Sigmoid colon (tissue), 4 donors: ENCODE data around the gene RASAL1.

Experiments used
- EP300 ChIP-seq, 4 donors: sonication (generic); formaldehyde crosslinking; IDR thresholded peaks; one replicate each; pipeline ENCODE4 v1.6.1; 2017; ENCODE audit warnings: antibody characterized with exemption in 4 of 4
- POLR2A ChIP-seq, 2 donors: fragments of 450-650 bp; IDR thresholded peaks; one replicate each; pipeline ENCODE4 v1.6.1; 2016; ENCODE audit warnings: antibody characterized with exemption in 2 of 2, mild to moderate bottlenecking in 2 of 2, moderate library complexity in 2 of 2
- POLR2AphosphoS5 ChIP-seq, 4 donors: sonication (generic); formaldehyde crosslinking; IDR thresholded peaks; one replicate each; pipeline ENCODE4 v1.6.1; 2017; ENCODE audit warnings: antibody characterized with exemption in 4 of 4
- TF ChIP-seq, protein P1 (sequence below), 4 experiments: fragments of 450-650 bp in 3 of 4; fragments of 200-600 bp in 1 of 4; IDR thresholded peaks; one replicate each; pipeline ENCODE4 v1.5.1; 2016 to 2019; ENCODE audit warnings: antibody characterized with exemption in 4 of 4, mild to moderate bottlenecking in 3 of 4, moderate library complexity in 2 of 4

DNA sequence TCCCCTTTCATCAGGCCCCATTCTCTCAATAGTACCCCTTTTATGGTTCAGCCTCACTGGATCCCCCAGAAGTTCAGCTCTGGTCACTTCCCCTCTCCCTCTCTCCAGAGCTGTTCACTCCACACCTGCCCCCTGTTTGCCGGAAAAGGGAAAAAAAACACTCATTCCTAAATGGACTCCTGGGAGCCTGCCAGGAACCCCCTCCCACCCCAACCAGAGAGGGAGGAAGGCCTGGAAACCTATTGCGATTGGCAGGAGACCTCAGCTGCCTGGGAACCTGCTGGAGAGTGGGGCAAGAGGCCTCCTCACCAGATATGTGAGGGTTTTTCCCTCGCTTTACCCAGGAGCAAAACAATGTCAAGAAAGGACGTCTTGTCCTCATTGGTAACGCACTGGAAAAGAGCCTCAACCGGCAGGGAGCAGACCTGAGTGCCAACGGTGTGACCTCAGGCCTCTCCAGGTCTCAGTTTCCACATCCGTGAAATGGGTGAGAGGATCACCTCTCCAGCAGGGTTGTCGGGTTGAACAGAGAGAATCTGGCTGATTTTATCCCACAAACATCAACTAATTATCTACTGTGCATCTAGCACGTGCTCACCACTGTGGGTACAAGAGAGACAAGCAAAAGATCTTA lies 74.4 kb downstream of the RASAL1 start:
- TF ChIP-seq POLR2A (IDR thresholded peaks at IDR 0.05) (no peak), POLR2AphosphoS5 (IDR thresholded peaks at IDR 0.05) (no peak), EP300 (IDR thresholded peaks at IDR 0.05) (no peak)
- TF ChIP-seq, protein P1, sequence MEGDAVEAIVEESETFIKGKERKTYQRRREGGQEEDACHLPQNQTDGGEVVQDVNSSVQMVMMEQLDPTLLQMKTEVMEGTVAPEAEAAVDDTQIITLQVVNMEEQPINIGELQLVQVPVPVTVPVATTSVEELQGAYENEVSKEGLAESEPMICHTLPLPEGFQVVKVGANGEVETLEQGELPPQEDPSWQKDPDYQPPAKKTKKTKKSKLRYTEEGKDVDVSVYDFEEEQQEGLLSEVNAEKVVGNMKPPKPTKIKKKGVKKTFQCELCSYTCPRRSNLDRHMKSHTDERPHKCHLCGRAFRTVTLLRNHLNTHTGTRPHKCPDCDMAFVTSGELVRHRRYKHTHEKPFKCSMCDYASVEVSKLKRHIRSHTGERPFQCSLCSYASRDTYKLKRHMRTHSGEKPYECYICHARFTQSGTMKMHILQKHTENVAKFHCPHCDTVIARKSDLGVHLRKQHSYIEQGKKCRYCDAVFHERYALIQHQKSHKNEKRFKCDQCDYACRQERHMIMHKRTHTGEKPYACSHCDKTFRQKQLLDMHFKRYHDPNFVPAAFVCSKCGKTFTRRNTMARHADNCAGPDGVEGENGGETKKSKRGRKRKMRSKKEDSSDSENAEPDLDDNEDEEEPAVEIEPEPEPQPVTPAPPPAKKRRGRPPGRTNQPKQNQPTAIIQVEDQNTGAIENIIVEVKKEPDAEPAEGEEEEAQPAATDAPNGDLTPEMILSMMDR (IDR thresholded peaks at IDR 0.05) = no peak
